IMR-90 (cell line): Measurements from ENCODE around the gene RAB11FIP4. TPM values are rescaled to one million over a fixed set of nuclear protein-coding genes. Genes with fewer than 3 reads are reported as not detected.

Experiments
- ATAC-seq: fragments of 200-7000 bp; cut with Tn5 transposase; 2 replicates; pipeline ENCODE4 v1.9.1; 2020; ENCODE audit warnings: low read depth, mild to moderate bottlenecking, moderate library complexity
- BruUV-seq: library from RNA; stranded (reverse); fragments of 400-500 nt; replicated peaks from 2 replicates; lab custom pipeline; 2021; lab: Mats Ljungman, UMichigan
- CTCF ChIA-PET: fragments of 300-600 bp; formaldehyde crosslinking; extraction: SDS; loops from one replicate; lab custom pipeline; 2021; ENCODE audit warnings: antibody characterized with exemption; lab: Yijun Ruan, JAX
- POLR2A ChIA-PET: fragments of 300-600 bp; sonication (Branson Sonifier 250); formaldehyde crosslinking; loops from one replicate; lab custom pipeline; 2022; ENCODE audit warnings: antibody characterized with exemption; ENCODE audit not compliant: unreplicated experiment; lab: Charles Lee
- DNase-seq: peaks from one replicate; pipeline ENCODE4 v3.0.0; 2013
- H2AFZ ChIP-seq: replicated peaks from 2 replicates; pipeline ENCODE3; 2013; ENCODE audit warnings: low read length, mild to moderate bottlenecking; ENCODE audit not compliant: poor library complexity
- H2AK5ac ChIP-seq: 2 replicates; pipeline ENCODE4 v1.6.1; 2013; ENCODE audit warnings: low read depth, low read length, inconsistent platforms
- H2AK9ac ChIP-seq: replicated peaks from 2 replicates; pipeline ENCODE3; 2013; ENCODE audit warnings: mild to moderate bottlenecking, low read depth, low read length, moderate library complexity; ENCODE audit not compliant: poor library complexity
- H2BK120ac ChIP-seq: 2 replicates; pipeline ENCODE4 v1.6.1; 2013; ENCODE audit warnings: low read depth, low read length, inconsistent platforms
- H2BK15ac ChIP-seq: 3 replicates; pipeline ENCODE4 v1.6.1; 2013; ENCODE audit warnings: low read depth, low read length, inconsistent platforms
- H2BK20ac ChIP-seq: 2 replicates; pipeline ENCODE4 v1.6.1; 2013; ENCODE audit warnings: low read depth, mild to moderate bottlenecking, inconsistent platforms, low read length, moderate library complexity
- H2BK5ac ChIP-seq: 2 replicates; pipeline ENCODE4 v1.6.1; 2013; ENCODE audit warnings: mild to moderate bottlenecking, low read depth, low read length, inconsistent platforms; ENCODE audit not compliant: poor library complexity, severe bottlenecking
- H3K14ac ChIP-seq: replicated peaks from 2 replicates; pipeline ENCODE4 v1.6.1; 2013; ENCODE audit warnings: low read depth, low read length, inconsistent platforms
- H3K18ac ChIP-seq: 2 replicates; pipeline ENCODE4 v1.6.1; 2013; ENCODE audit warnings: low read depth, low read length, control low read depth
- H3K23ac ChIP-seq: 2 replicates; pipeline ENCODE4 v1.6.1; 2013; ENCODE audit warnings: low read depth, low read length, inconsistent platforms
- H3K27ac ChIP-seq: 2 replicates; pipeline ENCODE4 v1.5.1; 2013; ENCODE audit warnings: mild to moderate bottlenecking, control low read depth, low read length; ENCODE audit not compliant: insufficient read depth
- H3K27me3 ChIP-seq: 2 replicates; pipeline ENCODE4 v1.6.1; 2013; ENCODE audit warnings: low read length; ENCODE audit not compliant: control insufficient read depth, insufficient read depth
- H3K36me3 ChIP-seq: 2 replicates; pipeline ENCODE4 v1.6.1; 2013; ENCODE audit warnings: low read length, mixed read lengths; ENCODE audit not compliant: control insufficient read depth, insufficient read depth
- H3K4ac ChIP-seq: 2 replicates; pipeline ENCODE4 v1.6.1; 2013; ENCODE audit warnings: low read depth, low read length, inconsistent platforms
- H3K4me1 ChIP-seq: 2 replicates; pipeline ENCODE4 v1.6.1; 2013; ENCODE audit warnings: low read length, mixed read lengths; ENCODE audit not compliant: control insufficient read depth, insufficient read depth
- H3K4me2 ChIP-seq: 2 replicates; pipeline ENCODE4 v1.6.1; 2013; ENCODE audit warnings: low read depth, mild to moderate bottlenecking, control low read depth, low read length, moderate library complexity
- H3K4me3 ChIP-seq: 2 replicates; pipeline ENCODE4 v1.5.1; 2013; ENCODE audit warnings: low read depth, mild to moderate bottlenecking, control low read depth, low read length, moderate library complexity; ENCODE audit not compliant: insufficient read depth
- H3K56ac ChIP-seq: 2 replicates; pipeline ENCODE4 v1.6.1; 2013; ENCODE audit warnings: low read length, inconsistent platforms; ENCODE audit not compliant: insufficient read depth; ENCODE audit errors: extremely low read depth
- H3K79me1 ChIP-seq, 2 experiments: 2 replicates each; pipeline ENCODE4 v1.6.1; 2013; ENCODE audit warnings: low read length in 2 of 2, inconsistent platforms in 1 of 2, low read depth in 1 of 2
- H3K9ac ChIP-seq: 2 replicates; pipeline ENCODE4 v1.6.1; 2013; ENCODE audit warnings: low read depth, low read length, control low read depth
- H3K9me1 ChIP-seq: 2 replicates; pipeline ENCODE4 v1.6.1; 2013; ENCODE audit warnings: low read length, inconsistent platforms; ENCODE audit not compliant: insufficient read depth
- H3K9me3 ChIP-seq: 2 replicates; pipeline ENCODE4 v1.6.1; 2013; ENCODE audit warnings: low read length; ENCODE audit not compliant: control insufficient read depth, insufficient read depth
- H4K20me1 ChIP-seq: 2 replicates; pipeline ENCODE4 v1.6.1; 2013; ENCODE audit warnings: low read length, inconsistent platforms; ENCODE audit not compliant: insufficient read depth
- H4K5ac ChIP-seq: 2 replicates; pipeline ENCODE4 v1.6.1; 2013; ENCODE audit warnings: mild to moderate bottlenecking, low read depth, low read length, control low read depth
- H4K8ac ChIP-seq, 2 experiments: 2 replicates each; pipeline ENCODE4 v1.6.1; 2013; ENCODE audit warnings: low read depth in 2 of 2, low read length in 2 of 2, control low read depth in 1 of 2, inconsistent platforms in 1 of 2
- H4K91ac ChIP-seq: 2 replicates; pipeline ENCODE4 v1.6.1; 2013; ENCODE audit warnings: low read depth, low read length, inconsistent platforms; ENCODE audit not compliant: insufficient read depth
- CEBPB ChIP-seq: IDR thresholded peaks from 2 replicates; pipeline ENCODE4 v1.6.1; 2012; ENCODE audit warnings: low read depth, low read length, improper control_type of control experiment
- CHD1 ChIP-seq: IDR thresholded peaks from 2 replicates; pipeline ENCODE4 v1.6.1; 2012; ENCODE audit warnings: low read depth, low read length, improper control_type of control experiment
- CTCF ChIP-seq: conservative IDR thresholded peaks from 2 replicates; pipeline ENCODE4 v1.5.1; 2012; ENCODE audit warnings: mild to moderate bottlenecking, low read depth, low read length, improper control_type of control experiment
- MAFK ChIP-seq: IDR thresholded peaks from 2 replicates; pipeline ENCODE4 v1.6.1; 2012; ENCODE audit warnings: low read depth, low read length, improper control_type of control experiment
- MAZ ChIP-seq: IDR thresholded peaks from 2 replicates; pipeline ENCODE4 v1.6.1; 2012; ENCODE audit warnings: low read depth, mild to moderate bottlenecking, low read length, improper control_type of control experiment, moderate library complexity, borderline replicate concordance
- MXI1 ChIP-seq: IDR thresholded peaks from 2 replicates; pipeline ENCODE4 v1.6.1; 2012; ENCODE audit warnings: low read depth, mild to moderate bottlenecking, low read length, moderate library complexity, borderline replicate concordance
- NFE2L2 ChIP-seq: fragments of 150-350 bp; IDR thresholded peaks from 2 replicates; pipeline ENCODE4 v1.6.1; 2016; ENCODE audit warnings: low read depth, mild to moderate bottlenecking, low read length
- POLR2A ChIP-seq: IDR thresholded peaks from 2 replicates; pipeline ENCODE4 v1.6.1; 2012; ENCODE audit warnings: mild to moderate bottlenecking, low read depth, low read length
- RAD21 ChIP-seq: IDR thresholded peaks from 2 replicates; pipeline ENCODE4 v1.6.1; 2012; ENCODE audit warnings: low read length, improper control_type of control experiment
- RCOR1 ChIP-seq: IDR thresholded peaks from 2 replicates; pipeline ENCODE4 v1.6.1; 2012; ENCODE audit warnings: mild to moderate bottlenecking, low read length, improper control_type of control experiment; ENCODE audit not compliant: insufficient replicate concordance
- RFX5 ChIP-seq: IDR thresholded peaks from 2 replicates; pipeline ENCODE4 v1.8.0; 2012; ENCODE audit warnings: low read depth, mild to moderate bottlenecking, low read length, moderate library complexity
- SMC3 ChIP-seq: fragments of 150-350 bp; IDR thresholded peaks from 2 replicates; pipeline ENCODE4 v1.6.1; 2016; ENCODE audit warnings: low read depth, mild to moderate bottlenecking, antibody characterized with exemption, low read length, moderate library complexity
- USF2 ChIP-seq: fragments of 150-350 bp; IDR thresholded peaks from 2 replicates; pipeline ENCODE4 v1.6.1; 2017; ENCODE audit warnings: mild to moderate bottlenecking, antibody characterized with exemption, low read length, low read depth
- WGBS, 2 experiments: methylation state at CpG; one replicate each; pipeline versions ENCODE4 v1.1.5 to v1.1.7; 2013; ENCODE audit warnings: missing lambda C conversion rate in 2 of 2; ENCODE audit not compliant: insufficient read length in 1 of 2; ENCODE audit errors: extremely low coverage in 2 of 2; 5-methylcytosine and 5-hydroxymethylcytosine counted together
- dilution Hi-C: fragments of 300-500 bp; cut with HindIII; formaldehyde crosslinking; loops from one replicate; pipeline ENCODE4 v1.14.3; 2018; ENCODE audit warnings: low sequenced_read_pairs; ENCODE audit not compliant: unreplicated experiment
- in situ Hi-C: fragments of 300-500 bp; cut with MboI; formaldehyde crosslinking; loops from 3 replicates; pipeline ENCODE4 v1.14.3; 2019; ENCODE audit warnings: low sequenced_read_pairs, inconsistent platforms, mixed read lengths
- intact Hi-C: fragments of 100-400 bp; cut with micrococcal nuclease; formaldehyde crosslinking; loops from 2 replicates; pipeline ENCODE4 v1.10.0; 2022
- polyA plus RNA-seq, 3 experiments: library from polyadenylated mRNA; depleted of rRNA; stranded (reverse); fragments of >200 nt; gene quantifications; 2 replicates each; pipeline ENCODE4 v1.2.3, GENCODE V29; 2012; ENCODE audit warnings: low replicate concordance in 1 of 3
- total RNA-seq: library from RNA; depleted of rRNA; stranded (reverse); fragments of >200 nt; gene quantifications from 2 replicates; pipeline ENCODE4 v1.2.3, GENCODE V29; 2012

RAB11FIP4 gene
- total and polyA plus RNA-seq, 2 of the 4 experiments (the other 2 are of a cell fraction): 0.68 to 1.1 TPM

DNA sequence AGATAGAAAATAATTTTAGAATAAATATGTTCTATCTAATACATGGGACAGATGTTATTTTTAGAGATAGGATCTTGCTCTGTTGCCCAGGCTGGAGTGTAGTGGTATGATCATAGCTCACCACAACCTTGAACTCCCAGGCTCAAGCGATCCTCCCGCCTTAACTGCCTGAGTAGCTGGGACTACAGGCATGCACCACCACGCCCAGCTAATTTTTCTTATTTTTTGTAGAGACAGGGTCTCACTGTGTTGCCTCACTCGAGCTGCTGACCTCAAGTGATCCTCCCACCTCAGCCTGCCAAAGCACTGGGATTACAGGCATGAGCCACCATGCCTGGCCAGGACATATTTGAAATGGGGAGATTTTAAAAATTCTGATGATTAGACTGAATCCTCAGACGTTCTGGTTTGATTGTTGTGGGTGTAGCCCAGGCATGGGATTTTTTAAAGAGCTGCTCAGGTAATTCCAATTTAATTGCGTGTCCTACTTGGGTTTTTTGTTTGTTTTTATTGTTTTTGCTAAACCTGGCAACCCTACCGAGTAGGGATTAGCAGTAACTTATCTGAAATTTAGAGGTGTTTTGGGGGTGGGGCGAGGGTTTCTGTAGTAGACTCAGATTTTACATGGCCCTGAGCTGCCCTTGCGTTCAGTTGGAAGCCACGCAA lies 142.9 kb downstream of the RAB11FIP4 start (continued):
- TF ChIP-seq CHD1: no peak
- no peak for TF ChIP-seq USF2
- TF ChIP-seq POLR2A: no peak
- TF ChIP-seq RCOR1: no peak
- no peak for TF ChIP-seq CEBPB

DNA sequence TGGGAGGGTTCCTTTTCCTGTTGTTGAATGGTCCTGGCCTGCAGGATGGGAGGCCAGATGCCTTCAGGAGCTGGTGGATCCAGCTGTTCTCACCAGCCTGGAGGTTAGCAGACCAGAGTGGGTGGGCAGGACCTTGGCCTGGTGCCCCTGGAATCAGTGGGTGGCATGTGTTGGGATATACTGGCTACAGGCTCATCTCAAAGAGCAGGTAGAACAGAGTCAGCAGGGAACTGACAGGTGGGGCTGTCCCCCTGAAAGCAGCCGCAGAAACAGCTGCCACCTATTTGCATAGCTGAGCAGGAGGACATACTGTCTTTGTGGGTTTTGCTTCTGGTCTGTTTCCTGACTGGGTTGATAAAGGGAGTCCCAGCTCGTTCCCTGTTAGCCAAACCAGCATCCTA lies 144.1 kb downstream of the RAB11FIP4 start:
- H2AFZ ChIP-seq: no peak overlapping the region
- no peak for TF ChIP-seq MXI1
- TF ChIP-seq USF2: no peak
- TF ChIP-seq MAFK: no peak
- TF ChIP-seq RAD21: no peak
- no peak for TF ChIP-seq NFE2L2
- no peak for TF ChIP-seq RFX5
- TF ChIP-seq MAZ: no peak
- TF ChIP-seq SMC3: no peak
- TF ChIP-seq CEBPB: no peak
- no peak for TF ChIP-seq RCOR1
- TF ChIP-seq CTCF: no peak
- no peak for TF ChIP-seq CHD1

More for the DNA sequence above, 144.1 kb downstream of the RAB11FIP4 start:
- H3K18ac ChIP-seq: no peak overlapping the region
- no peaks in the 10 kb centered on the region for H3K79me1 ChIP-seq
- dilution Hi-C loops: no loop called here
- no peak overlapping the region for H2BK120ac ChIP-seq
- H3K9me3 ChIP-seq: no peaks in the 10 kb centered on the region
- no peak overlapping the region for H4K91ac ChIP-seq
- in situ Hi-C loops: no loop called here
- no peak overlapping the region for H2BK5ac ChIP-seq
- no peak overlapping the region for H3K4me3 ChIP-seq
- WGBS, 2 experiments: no CpG with 5 or more reads among the region's 2 CpGs
- peaks cover 4% of the 10 kb centered on the region; the same call in 1 of the 2 replicates for H3K9me1 ChIP-seq
- no peak overlapping the region for H2BK15ac ChIP-seq
- no TSS peak for BruUV-seq
- no peak overlapping the region for H3K23ac ChIP-seq
- no peak overlapping the region for H3K14ac ChIP-seq
- intact Hi-C loops: no loop called here
- H3K27ac ChIP-seq: no peak overlapping the region
- no peaks in the 10 kb centered on the region for H3K27me3 ChIP-seq
- no peak overlapping the region for H2AK9ac ChIP-seq
- H4K8ac ChIP-seq: no peak overlapping the region
- H2BK20ac ChIP-seq: no peak overlapping the region
- peaks cover 13% of the 10 kb centered on the region for H3K4me1 ChIP-seq
- ChIA-PET POLR2A (no interaction called here), CTCF (interaction anchor here (0.6 to 4.1 kb wide), 2 partner anchors 37 to 306 kb away, joined by 3 to 21 read pairs; no protein-coding TSS in a partner anchor)
- H3K56ac ChIP-seq: no peak overlapping the region
- H3K4me2 ChIP-seq: no peak overlapping the region
- H2AK5ac ChIP-seq: peak overlapping the region; percentile 45; the same call in 1 of the 2 replicates
- no peak for ATAC-seq
- no peak overlapping the region for H3K9ac ChIP-seq
- H4K5ac ChIP-seq: no peak overlapping the region
- H3K36me3 ChIP-seq: no peaks in the 10 kb centered on the region
- H4K20me1 ChIP-seq: no peaks in the 10 kb centered on the region
- H3K4ac ChIP-seq: no peak overlapping the region
- DNase-seq: no peak
